Mucosa of descending colon (tissue), 3 donors: ENCODE measurements around the gene ACSL4. TPM values are rescaled to one million over a fixed set of nuclear protein-coding genes. Genes with fewer than 3 reads are reported as not detected.

Experiments used
- ATAC-seq: fragments of 200-7000 bp; cut with Tn5 transposase; one replicate; pipeline ENCODE4 v1.9.1; 2020; ENCODE audit warnings: mild to moderate bottlenecking, moderate library complexity
- DNase-seq, 3 donors: peaks; one replicate each; pipeline ENCODE4 v3.0.0-alpha.2; 2020
- H3K36me3 ChIP-seq: fragments of 200-600 bp; one replicate; pipeline ENCODE4 v1.8.0; 2021; ENCODE audit warnings: low read depth, mild to moderate bottlenecking
- H3K4me1 ChIP-seq: fragments of 200-600 bp; one replicate; pipeline ENCODE4 v1.8.0; 2021; ENCODE audit warnings: low read depth, mild to moderate bottlenecking
- H3K4me3 ChIP-seq: fragments of 200-600 bp; one replicate; pipeline ENCODE4 v1.8.0; 2021; ENCODE audit warnings: mild to moderate bottlenecking
- H3K9me3 ChIP-seq: fragments of 200-600 bp; one replicate; pipeline ENCODE4 v1.8.0; 2021; ENCODE audit warnings: mild to moderate bottlenecking
- CTCF ChIP-seq: fragments of 200-600 bp; IDR thresholded peaks from one replicate; pipeline ENCODE4 v1.8.0; 2022; ENCODE audit warnings: antibody characterized with exemption, mild to moderate bottlenecking
- intact Hi-C, 2 donors: fragments of 100-400 bp; cut with DNase I in 1 of 2; cut with micrococcal nuclease in 1 of 2; formaldehyde crosslinking; loops; one replicate each; pipeline versions ENCODE4 v1.11.0 to v1.11.1; 2022; cut with DNase I, micrococcal nuclease
- long read RNA-seq, 2 donors: library from polyadenylated mRNA; unstranded; transcript quantifications; one replicate each; pipeline ENCODE4 v2.0.0, GENCODE V29; 2019 to 2021
- total RNA-seq, 3 donors: library from RNA; stranded (reverse); fragmentation: NEBNext Ultra II Directional in 2 of 3; extraction: Animal tissue kit (Norgen Biotek cat#: 25700) in 2 of 3; gene quantifications; one replicate each; pipeline versions ENCODE4 v1.2.1 to v1.2.4, GENCODE V29; 2021 to 2023
- donor health status: DM: no; HTN: no; CAD: no; lungs with moderate emphysema.
- donor health status: DM: no; HTN: no; CAD: no.
- donor health status: DM: no; HTN: yes; CAD: no.

ACSL4 gene
- 10 to 100 TPM in 2 of 3 donors, 1 to 10 TPM in 1; 9.8 to 28.2 (median 18.4) TPM for total RNA-seq
- long read RNA-seq, donor 1, full-length matches to known transcripts: 3 of 21 reads
- long read RNA-seq, donor 1, partial matches to known transcripts: 1 of 21 reads
- long read RNA-seq, donor 1, other reads (novel, unspliced or antisense): 17 of 21 reads
- long read RNA-seq, donor 2, full-length matches to known transcripts: 1 of 4 reads
- long read RNA-seq, donor 2, partial matches to known transcripts: 0 of 4 reads
- long read RNA-seq, donor 2, other reads (novel, unspliced or antisense): 3 of 4 reads

GRCh38 chrX:109732807-109733612 lies at the start of gene ACSL4:
TSS of gene ACSL4 (minus strand) at chrX:109733257. CDS start at chrX:109683363, 49,894 bp downstream.
- no peak for TF ChIP-seq CTCF
- ATAC-seq: peak; percentile 99
- DNase-seq: peak; percentile 82 to 92 (median 88)
- intact Hi-C loops: no loop called here
- Histone ChIP-seq H3K4me1 (peaks cover 3% of the 10 kb centered on the region), H3K4me3 (peak within 1 kb of the TSS; percentile 32), H3K9me3 (no peaks in the 10 kb centered on the region), H3K36me3 (no peaks in the 10 kb centered on the region)

GRCh38 chrX:109777749-109778148 lies 44.7 kb upstream of the ACSL4 start:
- ATAC-seq (no peak), DNase-seq (no peak)
- no peaks in the 10 kb centered on the region for H3K4me1 ChIP-seq
- no peak overlapping the region for H3K4me3 ChIP-seq
- intact Hi-C loops: no loop called here
- no peaks in the 10 kb centered on the region for H3K9me3 ChIP-seq
- TF ChIP-seq CTCF: no peak
- no peaks in the 10 kb centered on the region for H3K36me3 ChIP-seq

- H3K4me3 ChIP-seq: no peak overlapping the region
Observed at GRCh38 chrX:109776986-109777385, 43.9 kb upstream of the ACSL4 start.

GRCh38 chrX:109776432-109776831 lies 43.4 kb upstream of the ACSL4 start:
- TF ChIP-seq CTCF: no peak
- no peaks in the 10 kb centered on the region for H3K36me3 ChIP-seq
- intact Hi-C loops: no loop called here
- H3K9me3 ChIP-seq: no peaks in the 10 kb centered on the region
- H3K4me3 ChIP-seq: no peak overlapping the region
- ATAC-seq (no peak), DNase-seq (no peak)
- H3K4me1 ChIP-seq: no peaks in the 10 kb centered on the region

More at GRCh38 chrX:109776986-109777385, 43.9 kb upstream of the ACSL4 start:
- H3K4me1 ChIP-seq: no peaks in the 10 kb centered on the region
- ATAC-seq: no peak
- H3K36me3 ChIP-seq: no peaks in the 10 kb centered on the region
- no peak for TF ChIP-seq CTCF
- H3K9me3 ChIP-seq: no peaks in the 10 kb centered on the region
- no peak for DNase-seq
- intact Hi-C loops: no loop called here

GRCh38 chrX:109775386-109775785 lies 42.3 kb upstream of the ACSL4 start:
- TF ChIP-seq CTCF: no peak
- Histone ChIP-seq H3K4me1 (no peaks in the 10 kb centered on the region), H3K36me3 (no peaks in the 10 kb centered on the region), H3K4me3 (no peak overlapping the region), H3K9me3 (no peaks in the 10 kb centered on the region)
- intact Hi-C loops: no loop called here
- ATAC-seq (no peak), DNase-seq (no peak)
